ENCODE measurements around the gene TRAF3IP1.
"Not testable (repeated sequence)": the region's sequence is repeated elsewhere in the genome, so short reads cannot be mapped to it uniquely, and the experiment has no call there.

The TRAF3IP1 gene

GRCh38 chr2:238389988-238390589 lies 69.8 kb downstream of the TRAF3IP1 start:
- Histone ChIP-seq H3K36me3 (ENCODE audit: insufficient read depth, low read length) (no peaks in the 10 kb centered on the region), H2AFZ (ENCODE audit: low read depth, low read length) (no peak overlapping the region), H3K27me3 (ENCODE audit: insufficient read depth, low read length) (no peaks in the 10 kb centered on the region), H3K4me1 (ENCODE audit: insufficient read depth, low read length) (no peaks in the 10 kb centered on the region), H3K9me3 (ENCODE audit: low read length) (no peaks in the 10 kb centered on the region), H3K4me3 (ENCODE audit: low read length) (no peak overlapping the region)

GRCh38 chr2:238391042-238391689 lies 70.8 kb downstream of the TRAF3IP1 start:
- H2AFZ ChIP-seq (ENCODE audit: low read depth, low read length): no peak overlapping the region
- no peaks in the 10 kb centered on the region for H3K27me3 ChIP-seq (ENCODE audit: insufficient read depth, low read length)
- no peaks in the 10 kb centered on the region for H3K4me1 ChIP-seq (ENCODE audit: insufficient read depth, low read length)
- H3K36me3 ChIP-seq (ENCODE audit: insufficient read depth, low read length): no peaks in the 10 kb centered on the region
- H3K9me3 ChIP-seq (ENCODE audit: low read length): no peaks in the 10 kb centered on the region
- no peak overlapping the region for H3K4me3 ChIP-seq (ENCODE audit: low read length)

GRCh38 chr2:238396663-238397062 lies 76.3 kb downstream of the TRAF3IP1 start:
- Histone ChIP-seq H3K4me3 (ENCODE audit: low read length) (no peak overlapping the region), H3K27me3 (ENCODE audit: insufficient read depth, low read length) (no peaks in the 10 kb centered on the region), H3K36me3 (ENCODE audit: insufficient read depth, low read length) (peaks cover 13% of the 10 kb centered on the region), H3K9me3 (ENCODE audit: low read length) (no peaks in the 10 kb centered on the region), H2AFZ (ENCODE audit: low read depth, low read length) (no peak overlapping the region), H3K4me1 (ENCODE audit: insufficient read depth, low read length) (peaks cover 18% of the 10 kb centered on the region)

GRCh38 chr2:238397356-238397755 lies 77.0 kb downstream of the TRAF3IP1 start:
- H3K4me3 ChIP-seq (ENCODE audit: low read length): peak overlapping the region; percentile 4
- no peaks in the 10 kb centered on the region for H3K27me3 ChIP-seq (ENCODE audit: insufficient read depth, low read length)
- no peaks in the 10 kb centered on the region for H3K9me3 ChIP-seq (ENCODE audit: low read length)
- no peak overlapping the region for H2AFZ ChIP-seq (ENCODE audit: low read depth, low read length)
- H3K36me3 ChIP-seq (ENCODE audit: insufficient read depth, low read length): peaks cover 14% of the 10 kb centered on the region
- peaks cover 18% of the 10 kb centered on the region for H3K4me1 ChIP-seq (ENCODE audit: insufficient read depth, low read length)

GRCh38 chr2:238398577-238398976 lies 78.3 kb downstream of the TRAF3IP1 start:
- H3K4me1 ChIP-seq (ENCODE audit: insufficient read depth, low read length): peaks cover 18% of the 10 kb centered on the region
- H3K36me3 ChIP-seq (ENCODE audit: insufficient read depth, low read length): peaks cover 14% of the 10 kb centered on the region
- H3K27me3 ChIP-seq (ENCODE audit: insufficient read depth, low read length): no peaks in the 10 kb centered on the region
- H3K9me3 ChIP-seq (ENCODE audit: low read length): no peaks in the 10 kb centered on the region
- no peak overlapping the region for H3K4me3 ChIP-seq (ENCODE audit: low read length)
- H2AFZ ChIP-seq (ENCODE audit: low read depth, low read length): no peak overlapping the region

- Histone ChIP-seq H2AFZ (ENCODE audit: low read depth, low read length) (no peak overlapping the region), H3K27me3 (ENCODE audit: insufficient read depth, low read length) (no peaks in the 10 kb centered on the region), H3K4me1 (ENCODE audit: insufficient read depth, low read length) (peaks cover 18% of the 10 kb centered on the region), H3K4me3 (ENCODE audit: low read length) (no peak overlapping the region), H3K9me3 (ENCODE audit: low read length) (no peaks in the 10 kb centered on the region), H3K36me3 (ENCODE audit: insufficient read depth, low read length) (peaks cover 14% of the 10 kb centered on the region)
Measured at GRCh38 chr2:238399094-238399493, 78.8 kb downstream of the TRAF3IP1 start.

- Histone ChIP-seq H3K27me3 (ENCODE audit: insufficient read depth, low read length) (no peaks in the 10 kb centered on the region), H3K4me1 (ENCODE audit: insufficient read depth, low read length) (peaks cover 16% of the 10 kb centered on the region), H3K4me3 (ENCODE audit: low read length) (no peak overlapping the region), H2AFZ (ENCODE audit: low read depth, low read length) (no peak overlapping the region), H3K36me3 (ENCODE audit: insufficient read depth, low read length) (peaks cover 14% of the 10 kb centered on the region), H3K9me3 (ENCODE audit: low read length) (no peaks in the 10 kb centered on the region)
Measured at GRCh38 chr2:238401551-238401950, 81.2 kb downstream of the TRAF3IP1 start.

- Histone ChIP-seq H3K27me3 (ENCODE audit: insufficient read depth, low read length) (no peaks in the 10 kb centered on the region), H3K36me3 (ENCODE audit: insufficient read depth, low read length) (peaks cover 14% of the 10 kb centered on the region), H3K4me3 (ENCODE audit: low read length) (no peak overlapping the region), H3K9me3 (ENCODE audit: low read length) (no peaks in the 10 kb centered on the region), H3K4me1 (ENCODE audit: insufficient read depth, low read length) (peaks cover under 1% of the 10 kb centered on the region), H2AFZ (ENCODE audit: low read depth, low read length) (no peak overlapping the region)
Measured at GRCh38 chr2:238403632-238404405, 83.5 kb downstream of the TRAF3IP1 start.

GRCh38 chr2:238404406-238405216 lies 84.3 kb downstream of the TRAF3IP1 start:
- H2AFZ ChIP-seq (ENCODE audit: low read depth, low read length): no peak overlapping the region
- no peak overlapping the region for H3K4me3 ChIP-seq (ENCODE audit: low read length)
- H3K4me1 ChIP-seq (ENCODE audit: insufficient read depth, low read length): no peaks in the 10 kb centered on the region
- peaks cover 10% of the 10 kb centered on the region for H3K36me3 ChIP-seq (ENCODE audit: insufficient read depth, low read length)
- H3K9me3 ChIP-seq (ENCODE audit: low read length): no peaks in the 10 kb centered on the region
- no peaks in the 10 kb centered on the region for H3K27me3 ChIP-seq (ENCODE audit: insufficient read depth, low read length)

GRCh38 chr2:238405217-238405555 lies 84.9 kb downstream of the TRAF3IP1 start:
- not testable (repeated sequence) for H3K27me3 ChIP-seq (ENCODE audit: insufficient read depth, low read length); H3K4me3 ChIP-seq (ENCODE audit: low read length); H3K36me3 ChIP-seq (ENCODE audit: insufficient read depth, low read length); H2AFZ ChIP-seq (ENCODE audit: low read depth, low read length); H3K4me1 ChIP-seq (ENCODE audit: insufficient read depth, low read length); H3K9me3 ChIP-seq (ENCODE audit: low read length)

GRCh38 chr2:238406221-238406997 lies 86.1 kb downstream of the TRAF3IP1 start:
- no peak overlapping the region for H2AFZ ChIP-seq (ENCODE audit: low read depth, low read length)
- no peaks in the 10 kb centered on the region for H3K4me1 ChIP-seq (ENCODE audit: insufficient read depth, low read length)
- no peak overlapping the region for H3K4me3 ChIP-seq (ENCODE audit: low read length)
- H3K36me3 ChIP-seq (ENCODE audit: insufficient read depth, low read length): peaks cover 4% of the 10 kb centered on the region
- no peaks in the 10 kb centered on the region for H3K9me3 ChIP-seq (ENCODE audit: low read length)
- H3K27me3 ChIP-seq (ENCODE audit: insufficient read depth, low read length): no peaks in the 10 kb centered on the region

GRCh38 chr2:238406998-238407285 lies 86.6 kb downstream of the TRAF3IP1 start:
- H3K27me3 ChIP-seq (ENCODE audit: insufficient read depth, low read length): no peaks in the 10 kb centered on the region
- H3K9me3 ChIP-seq (ENCODE audit: low read length): no peaks in the 10 kb centered on the region
- no peak overlapping the region for H2AFZ ChIP-seq (ENCODE audit: low read depth, low read length)
- H3K36me3 ChIP-seq (ENCODE audit: insufficient read depth, low read length): no peaks in the 10 kb centered on the region
- H3K4me3 ChIP-seq (ENCODE audit: low read length): no peak overlapping the region
- no peaks in the 10 kb centered on the region for H3K4me1 ChIP-seq (ENCODE audit: insufficient read depth, low read length)

Data from neuron (in vitro differentiated cells).